ENCODE measurements around the gene GTF3C1. TPM values are rescaled to one million over a fixed set of nuclear protein-coding genes. Genes with fewer than 3 reads are reported as not detected.

Gene GTF3C1
- total RNA-seq, 1 donor = 101 TPM

- TF ChIP-seq CTCF (IDR thresholded peaks at IDR 0.05; ENCODE audit: insufficient read depth, low read depth, low read length) = no peak
- DNase-seq (ENCODE audit: low read depth) = no peak
- no peak overlapping the region for H3K4me3 ChIP-seq (ENCODE audit: low read depth, low read length)
Observed at GRCh38 chr16:27526180-27526579, 23.5 kb downstream of the GTF3C1 start.

GRCh38 chr16:27522173-27522707 is 27.5 kb downstream of the GTF3C1 start:
- TF ChIP-seq CTCF (IDR thresholded peaks at IDR 0.05; ENCODE audit: insufficient read depth, low read depth, low read length) = no peak
- no peak for DNase-seq (ENCODE audit: low read depth)
- H3K4me3 ChIP-seq (ENCODE audit: low read depth, low read length) = no peak overlapping the region

- DNase-seq (ENCODE audit: low read depth) = no peak
- H3K4me3 ChIP-seq (ENCODE audit: low read depth, low read length) = no peak overlapping the region
- no peak for TF ChIP-seq CTCF (IDR thresholded peaks at IDR 0.05; ENCODE audit: insufficient read depth, low read depth, low read length)
Observed at GRCh38 chr16:27520982-27521673, 28.6 kb downstream of the GTF3C1 start.

GRCh38 chr16:27518226-27518625 is 31.5 kb downstream of the GTF3C1 start:
- no peak overlapping the region for H3K4me3 ChIP-seq (ENCODE audit: low read depth, low read length)
- DNase-seq (ENCODE audit: low read depth) = no peak
- TF ChIP-seq CTCF (IDR thresholded peaks at IDR 0.05; ENCODE audit: insufficient read depth, low read depth, low read length) = no peak

GRCh38 chr16:27517664-27518063 is 32.0 kb downstream of the GTF3C1 start:
- no peak overlapping the region for H3K4me3 ChIP-seq (ENCODE audit: low read depth, low read length)
- DNase-seq (ENCODE audit: low read depth) = no peak
- TF ChIP-seq CTCF (IDR thresholded peaks at IDR 0.05; ENCODE audit: insufficient read depth, low read depth, low read length) = no peak

- H3K4me3 ChIP-seq (ENCODE audit: low read depth, low read length) = no peak overlapping the region
- no peak for TF ChIP-seq CTCF (IDR thresholded peaks at IDR 0.05; ENCODE audit: insufficient read depth, low read depth, low read length)
- DNase-seq (ENCODE audit: low read depth) = no peak
Observed at GRCh38 chr16:27516365-27516764, 33.3 kb downstream of the GTF3C1 start.
